Parathyroid adenoma (tissue), 2 donors: ENCODE results near the gene NELFA.

Experiments used
- H2AFZ ChIP-seq: fragments of 300-600 bp; sonication (generic); one replicate; pipeline ENCODE4 v1.7.0; 2017; ENCODE audit warnings: antibody characterized with exemption, mild to moderate bottlenecking
- H3K27ac ChIP-seq: fragments of 300-600 bp; sonication (generic); one replicate; pipeline ENCODE4 v1.7.0; 2017
- H3K27me3 ChIP-seq: fragments of 300-600 bp; sonication (generic); one replicate; pipeline ENCODE4 v1.7.0; 2017; ENCODE audit warnings: low read length; ENCODE audit not compliant: control insufficient read depth, insufficient read depth
- H3K36me3 ChIP-seq: fragments of 300-600 bp; sonication (generic); one replicate; pipeline ENCODE4 v1.7.0; 2017; ENCODE audit warnings: low read length; ENCODE audit not compliant: control insufficient read depth, insufficient read depth
- H3K4me1 ChIP-seq: fragments of 300-600 bp; sonication (generic); one replicate; pipeline ENCODE4 v1.7.0; 2017; ENCODE audit warnings: control low read depth
- H3K4me2 ChIP-seq: fragments of 300-600 bp; sonication (generic); one replicate; pipeline ENCODE4 v1.7.0; 2017; ENCODE audit warnings: low read length
- H3K4me3 ChIP-seq: fragments of 300-600 bp; sonication (generic); one replicate; pipeline ENCODE4 v1.7.0; 2017; ENCODE audit warnings: low read depth, low read length
- H3K79me2 ChIP-seq: fragments of 300-600 bp; sonication (generic); one replicate; pipeline ENCODE4 v1.7.0; 2017; ENCODE audit warnings: control low read depth
- H3K9ac ChIP-seq: fragments of 300-600 bp; sonication (generic); one replicate; pipeline ENCODE4 v1.7.0; 2017; ENCODE audit warnings: mild to moderate bottlenecking
- H3K9me3 ChIP-seq: fragments of 300-600 bp; sonication (generic); one replicate; pipeline ENCODE4 v1.7.0; 2017; ENCODE audit warnings: low read length; ENCODE audit not compliant: control insufficient read depth
- TF ChIP-seq, protein P1 (sequence below): fragments of 300-600 bp; sonication (generic); IDR thresholded peaks from one replicate; pipeline ENCODE4 v1.7.0; 2017; ENCODE audit warnings: antibody characterized with exemption, mild to moderate bottlenecking
- donor health status: primary hyperparathyroidism.

The NELFA gene

DNA sequence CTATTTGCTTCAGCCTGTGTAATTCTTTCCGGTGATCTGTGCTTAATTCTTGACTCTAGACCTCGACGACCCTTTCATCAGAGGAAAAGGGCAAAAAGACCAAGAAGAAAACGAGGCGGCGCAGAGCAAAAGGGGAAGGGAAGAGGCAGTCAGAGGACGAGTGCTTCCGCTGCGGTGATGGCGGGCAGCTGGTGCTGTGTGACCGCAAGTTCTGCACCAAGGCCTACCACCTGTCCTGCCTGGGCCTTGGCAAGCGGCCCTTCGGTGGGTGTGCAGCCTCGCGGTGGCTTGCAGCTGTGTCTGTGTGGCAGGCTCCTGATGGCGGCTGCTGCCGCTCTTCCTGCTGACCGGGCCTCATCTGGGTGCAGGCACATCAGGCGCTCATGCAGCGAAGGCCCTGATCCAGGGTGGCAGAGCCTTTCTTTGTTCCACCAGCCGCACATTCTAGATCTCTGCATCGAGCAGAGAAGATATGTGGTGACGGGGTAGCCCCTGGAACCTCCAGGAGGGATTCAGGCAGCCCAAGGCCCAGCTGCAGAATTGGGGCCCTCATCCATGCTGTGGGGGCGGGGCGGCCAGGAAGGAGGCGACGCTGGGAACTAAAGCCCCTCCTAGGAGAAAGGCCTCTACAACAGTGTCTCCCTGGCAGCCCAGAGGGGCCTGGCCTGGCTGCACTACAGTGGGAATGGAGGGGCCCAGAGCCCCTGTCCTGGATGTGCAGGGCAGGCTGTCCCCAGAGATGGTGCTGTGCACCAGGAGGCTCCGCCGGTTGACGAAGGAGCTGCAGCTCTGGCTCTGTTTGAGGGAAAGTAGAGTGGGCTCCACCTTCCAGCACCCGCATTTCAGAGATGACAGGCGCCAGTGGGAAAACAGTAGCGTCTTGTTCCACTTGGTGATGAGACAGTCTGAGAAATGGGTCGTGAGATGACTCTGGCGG, 32.1 kb downstream of the NELFA start:
- Histone ChIP-seq H2AFZ (no peak overlapping the region), H3K27ac (no peak overlapping the region), H3K36me3 (no peaks in the 10 kb centered on the region), H3K9me3 (no peaks in the 10 kb centered on the region), H3K9ac (no peak overlapping the region), H3K4me3 (no peak overlapping the region), H3K79me2 (no peaks in the 10 kb centered on the region), H3K27me3 (no peaks in the 10 kb centered on the region), H3K4me1 (no peaks in the 10 kb centered on the region), H3K4me2 (no peak overlapping the region)
- TF ChIP-seq, protein P1, sequence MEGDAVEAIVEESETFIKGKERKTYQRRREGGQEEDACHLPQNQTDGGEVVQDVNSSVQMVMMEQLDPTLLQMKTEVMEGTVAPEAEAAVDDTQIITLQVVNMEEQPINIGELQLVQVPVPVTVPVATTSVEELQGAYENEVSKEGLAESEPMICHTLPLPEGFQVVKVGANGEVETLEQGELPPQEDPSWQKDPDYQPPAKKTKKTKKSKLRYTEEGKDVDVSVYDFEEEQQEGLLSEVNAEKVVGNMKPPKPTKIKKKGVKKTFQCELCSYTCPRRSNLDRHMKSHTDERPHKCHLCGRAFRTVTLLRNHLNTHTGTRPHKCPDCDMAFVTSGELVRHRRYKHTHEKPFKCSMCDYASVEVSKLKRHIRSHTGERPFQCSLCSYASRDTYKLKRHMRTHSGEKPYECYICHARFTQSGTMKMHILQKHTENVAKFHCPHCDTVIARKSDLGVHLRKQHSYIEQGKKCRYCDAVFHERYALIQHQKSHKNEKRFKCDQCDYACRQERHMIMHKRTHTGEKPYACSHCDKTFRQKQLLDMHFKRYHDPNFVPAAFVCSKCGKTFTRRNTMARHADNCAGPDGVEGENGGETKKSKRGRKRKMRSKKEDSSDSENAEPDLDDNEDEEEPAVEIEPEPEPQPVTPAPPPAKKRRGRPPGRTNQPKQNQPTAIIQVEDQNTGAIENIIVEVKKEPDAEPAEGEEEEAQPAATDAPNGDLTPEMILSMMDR: no peak

DNA sequence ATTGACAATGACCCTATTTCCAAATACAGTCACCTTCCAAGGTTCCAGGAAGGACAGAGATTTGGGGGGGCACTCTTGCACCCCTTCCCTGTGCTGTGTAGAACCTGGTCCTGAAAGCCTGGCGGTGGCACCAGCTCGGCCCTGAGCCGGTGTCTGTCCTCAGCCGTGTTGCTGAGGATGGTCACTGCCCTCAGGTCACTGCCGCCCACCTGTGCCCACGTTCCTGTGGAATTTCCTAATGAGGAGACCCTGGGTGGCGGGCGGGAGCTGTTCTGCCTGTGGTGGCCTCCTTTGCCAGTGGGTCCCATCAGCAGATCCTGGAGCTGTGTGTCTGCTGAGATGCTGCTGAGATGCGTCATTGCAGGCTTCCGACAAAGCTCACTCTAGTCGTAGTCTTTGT, 32.9 kb downstream of the NELFA start:
- TF ChIP-seq, protein P1: no peak
- no peak overlapping the region for H3K27ac ChIP-seq

DNA sequence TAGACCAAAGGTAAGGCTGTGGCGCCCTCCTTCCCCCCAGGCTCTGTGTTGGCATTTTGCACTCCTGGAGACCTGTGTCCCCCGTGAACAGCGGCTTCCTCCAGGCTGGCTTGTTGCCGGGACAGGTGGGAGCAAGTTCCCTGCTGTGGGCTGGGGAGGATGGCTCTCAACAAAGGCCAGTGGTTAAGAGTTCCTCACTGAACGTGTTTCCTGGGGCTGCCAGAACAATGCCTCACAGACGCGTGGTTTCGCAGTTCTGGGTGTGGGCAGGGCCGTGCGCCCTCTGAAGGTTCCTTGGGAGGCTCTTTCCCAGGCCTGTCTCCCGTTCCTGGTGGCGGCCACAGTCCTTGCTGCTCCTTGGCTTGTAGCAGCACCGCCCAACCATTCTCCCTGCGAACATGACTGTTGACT, 33.4 kb downstream of the NELFA start:
- Histone ChIP-seq H2AFZ (no peak overlapping the region), H3K4me3 (no peak overlapping the region), H3K79me2 (no peaks in the 10 kb centered on the region), H3K9ac (no peak overlapping the region), H3K4me1 (no peaks in the 10 kb centered on the region), H3K4me2 (no peak overlapping the region), H3K27ac (no peak overlapping the region), H3K9me3 (no peaks in the 10 kb centered on the region), H3K36me3 (no peaks in the 10 kb centered on the region), H3K27me3 (no peaks in the 10 kb centered on the region)
- TF ChIP-seq, protein P1: no peak

More for the DNA sequence above, 32.9 kb downstream of the NELFA start:
- Histone ChIP-seq H3K9me3 (no peaks in the 10 kb centered on the region), H2AFZ (no peak overlapping the region), H3K4me1 (no peaks in the 10 kb centered on the region), H3K79me2 (no peaks in the 10 kb centered on the region), H3K4me3 (no peak overlapping the region), H3K4me2 (no peak overlapping the region), H3K36me3 (no peaks in the 10 kb centered on the region), H3K9ac (no peak overlapping the region), H3K27me3 (no peaks in the 10 kb centered on the region)

DNA sequence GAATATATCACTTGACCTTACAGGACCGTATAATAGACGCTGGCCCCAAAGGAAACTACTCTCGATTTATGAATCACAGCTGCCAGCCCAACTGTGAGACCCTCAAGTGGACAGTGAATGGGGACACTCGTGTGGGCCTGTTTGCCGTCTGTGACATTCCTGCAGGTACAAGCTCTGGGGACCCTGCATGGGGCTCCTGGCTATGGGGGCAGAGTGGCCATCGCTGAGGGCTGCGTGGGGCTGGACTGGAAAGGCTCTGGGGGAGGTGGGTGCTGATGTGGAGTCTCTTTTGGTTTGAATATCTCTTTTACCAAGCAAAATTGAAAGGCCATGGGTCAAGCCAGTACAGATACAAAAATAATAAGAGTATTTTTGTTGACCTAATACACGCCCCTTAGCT, 33.9 kb downstream of the NELFA start:
- Histone ChIP-seq H3K4me3 (no peak overlapping the region), H3K4me2 (no peak overlapping the region), H2AFZ (no peak overlapping the region), H3K4me1 (no peaks in the 10 kb centered on the region), H3K9ac (no peak overlapping the region), H3K27me3 (no peaks in the 10 kb centered on the region), H3K9me3 (no peaks in the 10 kb centered on the region), H3K79me2 (no peaks in the 10 kb centered on the region), H3K27ac (no peak overlapping the region), H3K36me3 (no peaks in the 10 kb centered on the region)
- TF ChIP-seq, protein P1: no peak

DNA sequence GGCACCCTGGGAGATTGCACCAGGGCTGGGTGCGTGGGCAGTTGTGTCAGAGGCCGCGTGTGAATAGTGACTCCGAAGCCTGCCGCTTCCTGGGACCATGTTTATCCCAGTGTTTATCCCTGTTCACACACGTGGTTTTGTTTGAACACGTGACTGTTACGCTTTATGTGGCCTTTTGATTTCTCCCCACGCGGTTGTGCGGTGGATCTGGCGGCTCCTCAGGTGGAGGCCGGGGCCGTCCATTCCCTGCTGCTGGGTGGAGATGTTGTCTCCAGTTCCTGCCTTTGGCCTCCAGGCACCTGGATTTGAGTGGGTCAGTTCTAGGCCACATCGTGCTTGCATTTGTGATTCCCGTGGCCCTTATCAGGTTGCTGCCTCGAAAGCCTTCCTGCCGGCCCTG, 35.1 kb downstream of the NELFA start:
- no peak overlapping the region for H3K27ac ChIP-seq
- no peak overlapping the region for H3K4me3 ChIP-seq
- H2AFZ ChIP-seq: no peak overlapping the region
- no peaks in the 10 kb centered on the region for H3K4me1 ChIP-seq
- H3K79me2 ChIP-seq: no peaks in the 10 kb centered on the region
- H3K36me3 ChIP-seq: no peaks in the 10 kb centered on the region
- H3K27me3 ChIP-seq: no peaks in the 10 kb centered on the region
- TF ChIP-seq, protein P1: no peak
- no peak overlapping the region for H3K4me2 ChIP-seq
- no peaks in the 10 kb centered on the region for H3K9me3 ChIP-seq
- H3K9ac ChIP-seq: no peak overlapping the region
